HG03575 (cell line): ENCODE data around the gene CD300H.
A peak's percentile ranks its signal among the peaks of the same experiment; 100 is the strongest.

ENCODE experiments used
- ATAC-seq: cut with Tn5 transposase; IDR thresholded peaks from one replicate; pipeline ENCODE4 v1.9.1; 2021; ENCODE audit not compliant: unreplicated experiment, insufficient number of reproducible peaks, low FRiP score; ENCODE audit errors: extremely low read depth

The CD300H gene

DNA sequence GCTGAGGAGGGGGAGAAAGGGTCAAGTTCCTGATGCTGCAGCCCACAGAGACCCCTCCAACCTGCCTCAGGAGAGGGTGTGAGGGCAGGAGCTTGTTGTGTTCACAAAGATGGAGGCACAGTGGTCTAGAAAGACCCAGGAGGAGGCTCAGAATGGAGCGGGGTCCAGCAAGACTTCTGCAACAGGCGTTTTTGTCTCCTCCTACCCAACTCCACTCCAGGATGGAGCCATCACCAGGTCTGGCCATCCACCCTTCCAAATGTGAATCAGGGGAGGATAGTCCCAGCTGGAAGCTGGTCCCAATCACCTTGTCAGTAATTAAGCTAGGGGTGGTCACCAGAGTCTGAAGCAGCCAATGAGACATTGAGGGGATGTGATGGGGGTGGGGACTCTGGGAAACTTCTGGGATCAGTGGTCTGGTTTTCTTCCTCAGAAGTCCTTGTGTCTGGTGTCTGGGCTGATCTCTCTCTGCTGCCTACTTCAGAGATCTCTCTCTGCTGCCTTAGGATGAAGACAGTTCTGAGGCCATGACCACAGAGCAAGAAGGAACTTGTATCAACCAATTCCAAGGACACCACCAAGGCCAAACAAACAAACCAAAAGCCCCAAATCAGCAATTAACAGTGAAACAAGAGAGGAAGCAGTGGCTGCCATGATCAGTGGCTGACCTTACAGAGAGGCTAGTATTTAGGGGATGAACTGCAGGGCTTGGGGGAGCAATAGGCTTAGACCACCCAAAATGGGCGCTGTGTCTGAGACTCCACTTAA, 50.6 kb downstream of the CD300H start:
- ATAC-seq, result no peak

DNA sequence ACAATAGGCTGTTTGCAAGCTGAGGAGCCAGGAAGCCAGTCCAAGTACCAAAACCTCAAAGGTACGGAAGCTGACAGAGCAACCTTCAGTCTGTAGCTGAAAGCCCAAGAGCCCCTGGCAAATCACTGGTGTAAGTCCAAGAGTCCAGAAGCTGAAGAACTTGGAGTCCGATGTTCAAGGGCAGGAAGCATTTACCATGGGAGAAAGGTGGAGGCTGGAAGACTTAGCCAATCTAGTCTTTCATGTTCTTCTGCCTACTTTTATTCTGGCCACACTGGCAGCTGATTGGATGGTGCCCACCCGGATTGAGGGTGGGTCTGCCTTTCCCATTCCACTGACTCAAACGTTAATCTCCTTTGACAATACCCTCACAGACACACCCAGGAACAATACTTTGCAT, 51.4 kb downstream of the CD300H start:
- no peak for ATAC-seq

DNA sequence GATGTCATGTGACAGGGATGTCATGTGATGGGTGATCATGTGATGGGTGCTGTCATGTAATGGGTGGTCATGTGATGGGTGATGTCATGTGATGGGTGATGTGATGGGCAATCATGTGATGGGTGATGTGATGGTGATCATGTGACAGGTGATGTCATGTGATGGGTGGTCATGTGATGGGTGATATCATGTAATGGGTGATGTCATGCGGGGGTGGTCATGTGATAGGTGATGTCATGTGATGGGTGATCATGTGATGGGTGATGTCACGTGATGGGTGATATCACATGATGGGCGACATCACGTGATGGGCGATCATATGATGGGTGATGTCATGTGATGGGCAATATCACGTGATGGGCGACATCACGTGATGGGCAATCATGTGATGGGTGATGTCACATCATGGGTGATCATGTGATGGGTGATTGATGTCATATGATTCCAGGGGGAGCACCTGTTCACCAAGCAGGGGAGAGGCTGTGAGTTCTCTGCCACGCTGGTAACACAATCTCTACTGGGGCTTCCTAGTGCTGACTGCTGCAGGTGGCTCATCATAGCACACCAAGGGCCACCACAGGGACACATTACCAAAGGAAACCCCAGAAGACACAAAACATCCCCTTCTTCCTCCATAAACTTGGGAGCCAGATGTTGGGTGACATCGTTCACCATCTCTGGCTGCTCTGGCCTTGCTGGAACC, 52.5 kb downstream of the CD300H start:
- ATAC-seq, result no peak

DNA sequence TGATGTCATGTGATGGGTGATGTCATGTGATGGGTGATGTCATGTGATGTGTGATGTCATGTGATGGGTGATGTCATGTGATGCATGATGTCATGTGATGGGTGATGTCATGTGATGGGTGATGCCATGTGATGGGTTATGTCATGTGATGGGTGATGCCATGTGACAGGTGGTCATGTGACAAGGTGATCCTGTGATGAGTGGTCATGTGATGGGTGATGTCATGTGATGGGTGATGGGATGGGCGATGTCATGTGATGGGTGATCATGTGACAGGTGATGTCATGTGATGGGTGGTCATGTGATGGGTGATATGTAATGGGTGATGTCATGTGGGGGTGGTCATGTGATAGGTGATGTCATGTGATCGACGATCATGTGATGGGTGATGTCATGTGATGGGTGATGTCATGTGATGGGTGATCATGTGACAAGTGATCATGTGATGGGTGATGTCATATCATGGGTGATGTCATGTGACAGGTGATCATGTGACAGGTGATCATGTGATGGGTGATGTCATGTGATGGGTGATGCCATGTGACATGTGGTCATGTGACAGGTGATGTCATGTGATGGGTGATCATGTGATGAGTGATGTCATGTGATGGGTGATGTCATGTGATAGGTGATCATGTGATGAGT, 53.2 kb downstream of the CD300H start:
- no peak for ATAC-seq

DNA sequence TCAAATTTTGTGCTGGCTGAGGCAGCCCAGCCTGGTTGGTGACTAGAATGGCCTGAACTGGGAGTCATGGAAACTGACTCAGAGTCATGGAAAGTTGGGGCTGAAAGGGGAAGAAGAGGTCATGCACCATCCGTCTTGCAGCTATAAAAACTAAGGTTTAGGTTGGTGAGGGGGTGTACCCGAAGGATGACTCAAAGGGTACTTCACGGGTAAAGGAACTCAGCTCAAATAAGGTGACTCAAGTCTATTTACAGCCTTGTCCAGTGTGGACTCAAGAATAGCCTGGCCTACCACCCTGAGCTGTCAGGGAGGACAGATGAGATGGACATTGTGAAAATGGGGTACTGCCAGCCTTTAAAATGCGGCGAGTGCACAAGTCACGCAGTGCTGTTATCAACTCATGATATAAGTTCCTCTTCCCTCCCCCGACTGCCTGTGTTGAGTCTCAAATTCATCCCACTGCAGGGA, 54.7 kb downstream of the CD300H start:
- ATAC-seq, result peak; percentile 25

DNA sequence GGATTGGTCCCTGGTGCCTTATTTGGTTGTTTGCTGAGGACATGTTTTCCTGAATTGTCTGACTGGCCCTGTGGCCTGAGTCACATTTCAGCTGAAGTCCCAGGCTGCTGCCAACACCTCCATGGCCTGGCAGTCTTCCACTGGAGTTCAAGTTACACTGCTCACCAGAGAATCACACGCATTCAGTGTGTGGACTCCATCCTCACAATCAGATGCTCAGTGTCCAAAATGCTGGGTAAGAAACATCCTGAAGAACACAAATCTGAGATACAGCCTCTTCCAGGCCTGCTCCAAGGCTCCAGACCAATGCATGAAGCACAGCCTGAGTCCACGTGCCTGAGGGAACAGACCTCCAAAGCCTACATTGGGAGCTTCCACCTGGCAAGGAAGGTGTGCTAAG, 55.3 kb downstream of the CD300H start:
- no peak for ATAC-seq
